Thyroid gland (tissue), 4 donors: ENCODE measurements around the gene REXO4.

Source experiments
- CTCF ChIP-seq, 6 experiments: fragments of 200-600 bp in 3 of 6; fragments of 450-650 bp in 3 of 6; sonication (generic) in 3 of 6; IDR thresholded peaks; one replicate each; pipeline ENCODE4 v1.5.1; 2016 to 2019; ENCODE audit warnings: antibody characterized with exemption in 6 of 6, mild to moderate bottlenecking in 2 of 6, inconsistent platforms in 1 of 6, moderate library complexity in 1 of 6
- POLR2A ChIP-seq, 2 donors: fragments of 450-650 bp; IDR thresholded peaks; one replicate each; pipeline ENCODE4 v1.6.1; 2017; ENCODE audit warnings: antibody characterized with exemption in 2 of 2, mild to moderate bottlenecking in 2 of 2, moderate library complexity in 1 of 2

DNA sequence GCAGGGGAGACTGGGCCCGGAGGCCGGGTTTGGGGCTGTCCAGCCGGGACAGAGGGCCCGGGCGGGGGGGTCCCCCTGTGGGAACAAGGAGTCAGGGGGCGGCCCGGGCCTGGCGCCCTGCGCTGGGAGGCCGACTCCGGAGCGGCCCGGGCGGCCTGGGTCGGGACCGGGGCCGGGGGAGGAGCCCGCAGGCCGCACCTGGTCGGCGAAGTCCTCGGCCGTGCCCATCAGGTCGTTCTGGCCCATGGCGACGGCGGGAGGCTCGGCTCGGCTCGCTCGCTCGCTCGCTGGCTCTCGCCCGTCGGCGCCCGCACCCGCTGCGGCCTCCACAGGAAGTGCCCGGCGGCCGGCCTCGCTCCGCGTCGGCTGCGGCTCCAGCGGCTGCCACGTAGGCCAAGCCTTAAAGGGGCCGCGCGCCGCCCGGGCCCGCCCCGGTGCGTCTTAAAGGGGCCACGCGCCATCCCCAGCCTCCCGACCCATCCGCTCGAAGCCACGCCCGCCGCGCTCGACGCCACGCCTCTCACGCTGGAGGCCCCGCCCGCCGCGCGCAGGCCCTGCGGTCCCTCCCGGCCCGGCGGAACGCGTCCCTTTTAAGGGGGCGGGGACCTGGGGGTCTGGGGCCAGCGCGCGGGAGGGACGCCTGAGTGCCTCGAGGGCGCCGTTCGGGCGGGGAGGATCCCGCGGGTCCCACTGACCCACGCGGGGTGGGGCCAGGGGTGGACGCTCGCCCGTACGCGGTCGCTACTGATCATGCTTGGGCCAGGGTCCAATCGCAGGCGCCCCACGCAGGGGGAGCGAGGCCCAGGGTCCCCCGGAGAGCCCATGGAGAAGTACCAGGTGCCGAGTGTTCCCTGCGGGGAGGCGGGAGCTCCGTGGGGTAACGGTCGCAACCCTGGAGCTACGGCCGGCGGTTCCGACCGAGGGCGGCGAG lies 41.8 kb downstream of the REXO4 start, which contains the start of the genes STKLD1 and SURF4:
- TF ChIP-seq POLR2A (IDR thresholded peaks at IDR 0.05) (peak in 1 of 2 donors; percentile 92), CTCF (IDR thresholded peaks at IDR 0.05) (peak in 1 of 6 experiments; percentile 36)
